ENCODE data around the gene RTN4R.

Gene RTN4R

DNA sequence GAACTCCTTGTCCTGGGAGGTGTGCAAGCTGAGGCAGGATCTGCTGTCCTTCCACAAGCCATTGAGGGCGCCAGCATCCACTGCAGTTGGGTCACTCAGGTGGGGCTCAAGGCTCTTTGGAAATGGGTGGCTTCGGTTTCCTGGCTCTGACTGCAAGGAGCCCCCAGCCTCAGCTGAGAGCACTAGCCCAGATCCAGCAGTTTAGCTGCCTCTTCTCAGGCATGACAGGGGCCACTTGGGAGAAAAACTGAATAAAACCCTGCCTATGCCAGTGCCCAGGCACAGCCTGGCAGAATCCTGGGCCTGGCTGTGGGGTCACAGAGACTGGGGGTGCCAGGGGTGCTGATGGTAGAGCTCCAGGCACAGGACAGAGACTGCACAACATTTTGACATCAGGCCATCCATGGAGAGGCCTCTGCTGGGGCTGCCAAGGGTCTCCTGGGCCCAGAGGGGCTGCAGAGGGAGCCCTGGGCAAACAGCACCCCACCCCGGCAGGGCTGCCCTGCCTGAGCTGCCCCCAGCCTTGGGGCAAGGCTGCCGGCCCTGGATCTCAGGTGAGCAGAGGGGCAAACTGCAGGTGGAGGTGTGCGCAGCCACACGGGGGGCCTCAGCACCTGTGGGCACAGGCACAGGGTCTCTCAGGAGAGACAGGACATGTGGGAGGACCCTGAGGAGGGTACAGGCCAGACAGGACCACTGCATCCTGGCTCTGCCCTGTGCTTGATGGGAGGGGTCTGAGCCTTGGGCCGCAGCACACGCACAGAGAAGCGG is 28.3 kb downstream of the RTN4R start:
- no peak for DNase-seq

DNA sequence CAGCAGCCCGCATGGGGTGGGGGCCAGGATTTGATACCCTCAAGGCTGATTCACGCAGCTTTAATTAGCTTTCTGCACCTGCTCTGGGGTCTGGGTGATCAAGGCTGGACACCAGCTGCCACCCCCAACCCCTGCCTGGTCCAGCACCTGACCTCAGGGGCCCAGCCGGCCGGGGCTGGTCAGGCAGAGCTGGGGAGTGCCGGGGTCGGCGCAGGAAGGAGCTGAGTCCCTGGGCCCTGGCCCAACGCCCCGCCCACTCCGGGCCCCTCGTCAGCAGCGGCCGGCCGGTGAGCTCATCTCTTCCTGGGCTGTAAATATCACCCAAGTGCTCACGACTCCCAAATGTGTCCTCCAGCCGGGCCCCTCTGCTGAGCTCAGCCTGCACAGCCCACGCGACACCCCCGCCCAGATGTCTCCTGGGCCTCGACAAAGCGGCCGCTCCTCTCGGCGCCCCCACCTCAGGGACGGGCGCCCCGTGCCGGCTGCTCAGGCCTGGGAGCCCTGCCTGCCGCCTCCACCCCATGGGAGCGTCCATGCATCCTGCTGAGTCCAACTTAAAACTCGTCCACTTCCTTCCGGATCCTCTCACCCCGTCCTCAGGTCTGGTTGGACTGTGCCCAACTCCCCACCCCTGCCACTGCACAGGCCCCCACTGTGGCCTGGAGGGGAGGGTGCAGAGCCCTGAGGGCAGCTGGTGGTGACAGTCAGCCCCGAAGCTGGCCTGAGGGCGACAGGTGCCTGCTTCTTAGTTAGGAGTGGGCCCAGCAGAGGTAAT is 29.0 kb downstream of the RTN4R start:
- DNase-seq = no peak

DNA sequence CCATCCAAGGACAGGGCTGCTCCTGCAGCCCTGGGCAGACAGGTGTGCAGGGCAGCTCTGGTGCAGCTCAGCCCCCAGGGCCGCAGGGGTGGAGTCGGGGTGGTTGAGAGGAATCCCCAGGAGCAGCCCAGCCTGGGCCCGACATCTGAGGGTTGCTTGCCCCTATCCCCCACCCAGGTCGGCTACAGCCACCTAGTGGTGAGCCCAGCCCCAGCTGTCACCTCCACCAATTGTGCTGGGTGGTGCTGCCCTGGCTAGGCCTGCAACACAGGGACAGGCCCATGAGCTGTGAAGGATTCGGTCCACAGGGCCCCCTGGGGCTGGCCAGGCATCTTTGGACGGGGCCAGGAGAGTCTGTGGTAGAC is 29.6 kb downstream of the RTN4R start:
- DNase-seq = peak; percentile 48

DNA sequence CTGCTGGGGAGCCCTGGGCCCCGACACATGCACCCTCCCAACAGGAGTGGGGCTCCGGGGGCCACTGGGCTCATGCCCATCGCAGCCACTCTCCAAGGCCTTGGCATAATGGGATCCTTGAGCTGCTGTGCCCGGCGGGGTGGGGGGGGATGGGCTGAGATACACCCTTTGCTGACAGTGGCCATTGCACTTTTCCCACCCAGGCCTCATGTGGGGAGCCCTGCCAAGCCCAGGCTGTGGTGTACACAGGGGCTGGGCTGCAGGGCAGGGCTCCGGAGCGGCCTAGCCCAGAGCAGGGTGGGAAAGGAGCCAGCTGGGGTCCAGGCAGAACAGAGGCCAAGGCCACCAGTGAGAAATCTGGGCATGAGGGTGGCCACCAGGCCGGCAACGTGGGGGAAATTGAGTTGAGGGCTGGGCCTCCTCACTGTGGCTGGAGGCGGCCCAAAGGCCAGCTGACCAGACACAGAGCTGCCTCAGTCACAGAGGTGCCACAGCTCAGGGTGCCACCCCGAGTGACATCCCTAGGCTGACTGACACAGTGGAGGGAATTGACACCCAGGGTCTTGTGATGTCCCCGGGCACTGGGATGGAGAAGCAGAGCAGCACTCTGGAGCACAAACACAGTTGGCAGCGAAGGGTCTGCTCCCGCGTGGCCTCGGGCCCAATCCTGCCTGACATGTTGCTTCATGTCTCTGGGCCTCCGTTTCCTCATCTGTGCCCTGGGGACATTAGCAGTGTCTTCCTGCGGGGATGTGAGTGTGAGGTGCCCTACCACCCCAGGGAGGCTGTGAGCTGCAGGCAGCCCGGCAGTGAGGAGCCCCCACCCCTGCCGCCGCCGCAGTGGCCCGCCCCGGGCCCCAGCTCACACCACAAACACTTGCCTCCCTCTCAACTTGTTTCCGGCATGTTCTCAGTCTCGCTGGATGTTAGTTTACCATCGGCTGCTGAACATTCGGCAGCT is 30.4 kb downstream of the RTN4R start:
- DNase-seq = peak; percentile 35

DNA sequence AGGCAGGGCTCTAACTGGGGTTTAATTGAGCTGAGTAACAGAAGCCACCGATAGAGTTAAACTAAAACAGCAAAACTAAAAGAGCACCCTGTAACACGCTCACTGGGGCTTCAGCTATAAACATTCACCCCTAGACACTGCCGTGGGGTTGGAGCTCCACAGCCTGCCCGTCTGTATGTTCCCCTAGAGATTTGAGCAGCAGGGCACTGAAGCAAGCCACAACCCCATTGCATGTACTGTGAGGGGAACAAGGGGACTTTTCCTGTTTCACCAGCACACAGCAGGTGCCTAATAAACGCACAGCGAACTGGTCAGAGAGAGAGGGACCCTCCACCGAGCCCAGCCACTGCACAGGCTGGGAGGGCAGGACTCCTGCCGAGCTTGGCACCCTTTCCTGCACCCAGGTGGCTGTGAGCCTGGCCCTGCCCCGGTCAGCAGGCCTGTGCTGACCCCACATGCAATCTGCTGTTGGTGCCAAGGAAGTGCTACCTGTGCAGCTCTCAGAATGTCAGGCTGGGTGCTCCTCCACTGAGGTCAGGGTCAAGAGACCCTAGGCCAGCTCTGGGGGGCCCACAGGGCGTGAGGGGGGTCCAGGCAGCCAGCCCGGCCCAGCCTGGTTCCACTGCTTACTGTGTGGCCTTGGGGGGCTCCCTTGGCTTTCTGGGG is 31.9 kb downstream of the RTN4R start:
- no peak for DNase-seq

DNA sequence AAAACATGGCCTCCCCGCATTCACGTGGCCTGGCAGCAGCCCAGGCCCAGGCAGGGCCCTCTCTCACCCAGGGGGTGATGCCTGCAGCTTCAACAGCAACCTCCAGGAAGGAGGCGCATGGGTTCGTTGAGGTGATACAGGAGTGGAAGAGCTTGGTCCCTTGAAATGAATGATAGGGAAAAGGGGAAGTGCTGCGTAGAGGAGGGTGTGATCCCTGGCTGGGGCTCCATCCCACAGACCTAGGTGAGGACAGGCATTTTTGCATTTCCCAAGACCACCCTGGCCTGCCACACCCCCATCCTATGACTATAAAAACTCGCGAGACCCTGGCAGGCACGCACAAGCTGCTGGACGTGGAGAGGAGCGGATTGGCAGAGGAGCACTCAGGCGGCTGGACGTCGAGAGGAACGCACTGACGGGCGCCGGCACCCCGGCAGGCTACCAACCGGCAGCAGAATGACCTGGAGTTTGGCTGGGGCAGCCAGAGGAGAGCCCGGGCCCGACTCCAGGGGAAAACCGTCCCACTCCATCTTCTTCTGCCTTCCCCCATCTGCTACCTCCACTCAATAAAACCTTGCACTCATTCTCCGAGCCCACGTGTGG is 32.6 kb downstream of the RTN4R start:
- DNase-seq = no peak

DNA sequence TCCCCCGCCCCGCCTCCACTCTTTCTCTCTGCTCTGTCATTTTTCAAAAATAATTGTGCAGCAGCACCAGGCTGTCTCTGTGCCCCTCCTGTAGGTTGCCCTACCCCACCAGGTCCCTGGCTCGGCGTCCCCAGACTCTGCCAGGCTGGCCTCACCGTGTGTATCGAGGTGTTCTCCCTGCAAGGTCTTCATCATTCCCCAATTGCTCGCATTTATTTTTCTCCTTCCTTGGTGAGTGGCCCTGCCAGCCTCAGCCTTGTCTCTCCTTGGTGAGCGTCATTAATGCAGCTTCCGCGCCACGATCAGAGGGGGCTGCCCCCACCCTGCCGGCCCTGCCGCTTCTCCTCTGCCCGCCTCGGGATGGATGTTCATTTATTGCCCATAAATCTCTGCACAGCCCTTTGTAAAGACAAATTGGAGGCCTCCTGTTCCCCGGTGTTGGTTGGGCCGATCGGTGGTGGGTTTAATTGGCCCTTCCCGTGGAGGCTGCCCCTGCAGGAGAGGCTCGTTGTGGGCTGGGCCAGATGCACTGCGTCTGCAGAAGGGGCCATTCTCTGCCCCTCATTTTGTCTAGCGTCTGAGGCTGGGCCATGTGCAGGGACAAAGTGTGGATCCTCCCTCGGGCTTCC is 33.2 kb downstream of the RTN4R start:
- DNase-seq = no peak

DNA sequence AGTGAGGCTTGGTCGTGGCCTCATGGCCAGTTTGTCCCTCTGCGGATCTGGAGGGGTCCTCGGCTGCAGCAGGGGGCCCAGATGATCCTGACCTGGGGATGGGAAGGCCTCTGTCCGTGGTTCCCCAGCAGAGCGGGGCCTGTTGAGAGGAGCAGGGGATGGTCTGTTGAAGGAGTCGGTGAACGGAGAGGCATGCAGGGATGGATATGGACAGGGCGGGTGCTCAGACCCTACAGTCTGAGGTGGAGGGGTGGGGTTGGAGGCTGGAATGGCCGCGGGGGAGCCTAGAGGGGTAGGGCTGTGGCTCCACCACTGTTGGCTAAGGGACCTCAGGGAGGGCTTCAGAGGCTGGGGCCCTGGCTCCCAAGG is 33.8 kb downstream of the RTN4R start:
- no peak for DNase-seq

DNA sequence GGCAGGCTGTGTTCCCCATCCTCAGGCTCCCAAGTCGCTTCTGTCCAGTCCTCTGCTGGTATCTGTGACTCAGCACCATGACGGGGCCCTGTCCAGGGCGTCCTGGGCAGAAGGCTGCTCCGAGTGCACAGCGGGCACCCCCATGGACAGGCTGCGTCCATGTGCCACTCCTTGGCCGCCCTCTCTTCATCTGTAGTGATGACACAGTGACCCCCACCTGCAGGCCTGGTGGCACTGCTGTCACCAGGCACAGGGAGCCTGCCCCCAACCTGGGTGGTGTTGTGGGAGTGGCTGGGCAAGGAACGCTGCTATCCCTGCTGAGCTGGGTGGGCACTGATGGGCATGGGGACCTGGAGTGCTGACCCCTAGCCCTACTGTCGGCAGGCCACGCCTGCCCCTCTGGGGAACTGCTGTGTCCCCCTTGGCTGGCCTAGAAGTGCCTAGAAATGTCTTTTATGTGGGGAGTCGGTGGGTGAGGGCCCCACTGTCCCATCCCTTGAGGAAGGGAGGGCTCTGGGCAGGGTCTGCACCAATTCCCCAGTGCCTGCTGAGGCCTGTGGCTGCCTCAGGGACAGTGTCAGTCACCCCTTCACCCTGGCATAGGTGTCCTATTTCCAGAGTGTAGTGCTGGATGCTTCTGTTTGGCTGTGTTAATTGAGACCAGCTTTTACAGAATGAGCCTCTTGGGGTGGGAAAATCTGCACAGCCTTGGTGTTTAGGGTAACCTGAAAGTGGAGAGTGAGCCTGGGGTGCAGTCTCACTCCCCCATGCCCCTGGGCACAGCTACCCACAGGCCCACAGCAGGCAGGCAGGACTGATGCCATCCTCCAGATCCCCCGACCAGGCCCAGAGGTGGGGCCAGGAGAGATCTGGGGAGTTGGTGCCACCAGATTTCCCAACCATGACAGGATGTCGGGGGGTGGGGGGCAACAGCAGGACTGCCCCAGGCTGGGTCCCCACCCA is 34.5 kb downstream of the RTN4R start:
- no peak for DNase-seq

DNA sequence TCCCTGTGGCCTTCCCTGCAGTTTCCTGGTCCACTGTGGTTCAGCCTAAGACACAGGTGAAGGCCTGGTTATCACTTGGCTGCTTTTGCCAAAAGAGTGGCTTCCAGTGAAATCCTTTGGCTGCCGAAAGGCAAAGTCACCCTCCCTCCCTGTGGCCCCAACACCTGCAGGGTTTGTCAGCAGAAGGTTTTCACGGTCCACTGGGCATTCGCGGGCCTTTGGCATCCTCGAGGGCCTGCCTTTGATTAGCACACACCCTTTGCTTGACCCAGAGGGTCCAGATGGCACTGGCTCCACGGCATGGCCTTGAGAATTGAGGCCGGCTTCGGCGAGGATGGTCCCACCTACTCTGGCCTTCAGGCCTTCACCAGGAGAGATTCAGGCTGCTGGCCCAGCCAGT is 35.3 kb downstream of the RTN4R start:
- DNase-seq = no peak

DNA sequence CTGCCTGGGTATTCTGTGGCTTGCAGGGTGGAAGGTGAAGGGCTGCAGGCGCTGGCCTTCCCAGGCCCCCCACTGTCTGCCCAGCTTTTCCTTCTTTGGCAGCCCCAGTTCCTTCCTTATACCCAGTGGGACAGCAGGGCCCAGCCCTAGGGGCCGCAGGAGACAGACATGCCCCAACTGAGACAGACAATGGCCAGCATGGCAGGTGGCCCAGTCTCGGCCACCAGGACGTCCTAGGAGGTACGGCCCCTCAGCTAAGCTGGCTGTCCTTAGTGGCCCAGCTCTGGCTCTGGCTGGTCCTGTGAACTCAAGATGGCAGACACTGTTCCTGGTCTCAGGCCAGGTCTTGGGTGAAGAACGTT is 35.9 kb downstream of the RTN4R start:
- no peak for DNase-seq

DNA sequence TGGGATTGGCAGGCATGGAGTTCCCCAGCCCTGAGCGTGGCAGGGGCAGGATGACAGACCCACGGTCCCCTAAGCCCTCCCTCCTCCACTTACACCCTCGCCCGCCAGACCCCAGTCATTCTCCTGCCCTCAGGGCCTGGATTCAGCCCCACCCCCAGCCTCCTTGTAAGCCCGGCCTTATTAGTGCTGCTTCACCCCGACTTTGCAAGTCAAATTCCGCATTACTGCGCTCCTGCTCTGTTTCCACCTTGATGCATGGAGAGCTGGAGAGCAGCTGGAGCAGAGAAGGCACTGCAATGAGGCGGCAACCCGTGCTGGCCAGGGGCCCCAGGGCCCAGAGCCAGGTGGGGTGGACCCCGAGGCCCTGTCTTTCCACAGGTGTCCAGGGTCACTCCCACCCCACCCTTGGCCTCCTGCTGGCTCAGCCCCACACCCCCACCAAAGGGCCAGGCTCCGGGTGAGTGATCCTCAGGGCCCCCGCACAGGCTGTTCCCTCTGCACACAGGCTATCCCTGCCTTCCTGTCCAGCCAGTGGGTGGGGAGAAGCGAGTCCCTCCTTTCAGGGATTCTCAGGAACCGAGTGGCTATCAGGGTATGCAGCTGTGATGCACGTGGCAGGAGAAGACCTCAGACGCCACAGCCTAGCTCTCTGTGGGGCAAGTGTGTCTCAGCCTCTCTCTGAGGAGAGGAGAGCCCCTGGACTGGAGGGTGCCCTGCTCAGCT is 36.4 kb downstream of the RTN4R start:
- DNase-seq = no peak

DNA sequence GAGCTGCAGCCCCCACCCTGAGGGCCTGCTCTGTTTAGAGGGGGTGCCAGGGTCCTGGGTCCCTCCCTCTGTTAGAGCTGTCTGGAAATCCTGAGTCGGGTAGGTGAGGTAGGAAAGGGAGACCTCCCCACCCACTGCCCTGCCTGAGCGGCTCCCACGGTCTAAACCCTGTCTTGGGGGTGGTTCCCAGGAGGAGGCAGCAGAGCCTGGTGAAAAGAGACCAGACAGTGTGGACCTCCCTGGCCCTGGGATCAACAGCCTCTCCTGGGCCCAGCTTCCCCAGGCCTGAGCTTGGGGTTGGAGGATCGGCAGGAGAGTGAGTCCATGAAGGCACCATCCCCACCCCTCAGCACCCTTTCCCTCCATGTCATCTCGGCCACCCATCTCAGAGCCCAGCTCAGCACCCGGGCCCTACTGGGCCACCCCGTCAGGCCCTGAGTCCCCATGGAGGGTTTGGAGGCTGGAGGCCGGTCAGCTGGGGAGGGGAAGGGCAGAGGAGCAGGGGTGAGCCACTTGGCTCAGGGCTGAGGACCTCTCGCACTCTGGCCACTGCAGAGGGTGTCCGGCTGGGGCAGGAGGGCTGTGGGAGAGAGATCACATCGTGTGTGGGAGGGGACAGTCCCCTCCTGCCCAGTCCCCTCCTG is 37.2 kb downstream of the RTN4R start:
- DNase-seq = no peak

DNA sequence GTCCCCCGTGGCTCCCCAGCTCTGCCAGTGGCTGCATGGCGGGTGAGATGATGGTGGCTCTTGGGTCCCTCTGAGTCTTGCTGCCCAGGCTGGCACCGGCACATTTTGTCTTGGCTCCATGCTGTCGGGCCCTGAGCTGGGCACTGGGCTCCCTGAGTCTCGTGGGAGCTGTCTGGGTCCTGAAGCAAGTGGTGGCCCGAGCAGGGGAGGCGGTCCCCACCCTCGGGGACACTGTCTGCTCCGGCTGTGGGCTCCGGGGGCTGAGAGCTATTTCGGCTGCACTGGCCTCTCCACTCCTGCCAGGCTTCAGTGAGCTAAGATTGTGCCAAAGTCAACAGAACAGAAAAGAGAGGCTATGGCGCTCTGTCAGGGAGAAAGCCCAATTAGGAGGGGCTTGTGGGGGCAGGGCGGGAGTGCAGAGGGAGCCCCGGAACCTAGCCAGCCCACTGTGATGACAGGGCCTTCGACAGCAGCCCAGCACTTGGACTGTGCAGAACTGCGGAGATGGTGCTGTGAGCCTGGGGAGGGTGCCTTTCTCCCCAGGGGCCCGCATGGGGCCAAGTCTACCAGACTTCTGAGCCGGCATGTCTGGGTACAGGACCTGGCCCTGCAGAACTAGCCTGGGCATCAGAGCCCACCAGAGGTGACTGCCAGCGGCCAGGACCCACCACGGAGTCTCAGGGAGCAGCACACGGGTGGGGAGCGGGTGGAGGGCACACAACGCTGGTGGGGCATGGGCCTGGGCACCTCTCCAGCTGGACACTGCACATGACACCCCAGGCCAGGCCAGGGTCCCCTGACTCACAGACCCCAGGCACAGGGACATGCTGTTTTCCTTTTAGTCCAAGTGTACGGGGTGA is 38.0 kb downstream of the RTN4R start:
- no peak for DNase-seq

DNA sequence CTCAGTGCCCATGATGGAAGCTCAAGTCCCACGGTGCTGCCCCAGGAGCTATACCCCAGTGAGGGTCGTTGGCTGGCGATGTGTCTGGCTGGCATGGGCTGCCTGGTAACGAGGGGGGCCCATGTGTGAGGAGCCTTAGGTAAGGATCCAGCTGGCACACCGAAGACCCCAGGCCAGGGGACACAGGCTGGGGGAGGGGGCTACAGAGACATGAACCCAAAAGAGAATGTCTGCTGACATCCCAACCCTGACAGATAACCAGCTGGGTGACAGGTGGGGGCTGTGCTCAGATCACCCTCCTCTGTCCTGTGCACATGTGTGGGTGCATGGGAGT is 39.2 kb downstream of the RTN4R start:
- no peak for DNase-seq

DNA sequence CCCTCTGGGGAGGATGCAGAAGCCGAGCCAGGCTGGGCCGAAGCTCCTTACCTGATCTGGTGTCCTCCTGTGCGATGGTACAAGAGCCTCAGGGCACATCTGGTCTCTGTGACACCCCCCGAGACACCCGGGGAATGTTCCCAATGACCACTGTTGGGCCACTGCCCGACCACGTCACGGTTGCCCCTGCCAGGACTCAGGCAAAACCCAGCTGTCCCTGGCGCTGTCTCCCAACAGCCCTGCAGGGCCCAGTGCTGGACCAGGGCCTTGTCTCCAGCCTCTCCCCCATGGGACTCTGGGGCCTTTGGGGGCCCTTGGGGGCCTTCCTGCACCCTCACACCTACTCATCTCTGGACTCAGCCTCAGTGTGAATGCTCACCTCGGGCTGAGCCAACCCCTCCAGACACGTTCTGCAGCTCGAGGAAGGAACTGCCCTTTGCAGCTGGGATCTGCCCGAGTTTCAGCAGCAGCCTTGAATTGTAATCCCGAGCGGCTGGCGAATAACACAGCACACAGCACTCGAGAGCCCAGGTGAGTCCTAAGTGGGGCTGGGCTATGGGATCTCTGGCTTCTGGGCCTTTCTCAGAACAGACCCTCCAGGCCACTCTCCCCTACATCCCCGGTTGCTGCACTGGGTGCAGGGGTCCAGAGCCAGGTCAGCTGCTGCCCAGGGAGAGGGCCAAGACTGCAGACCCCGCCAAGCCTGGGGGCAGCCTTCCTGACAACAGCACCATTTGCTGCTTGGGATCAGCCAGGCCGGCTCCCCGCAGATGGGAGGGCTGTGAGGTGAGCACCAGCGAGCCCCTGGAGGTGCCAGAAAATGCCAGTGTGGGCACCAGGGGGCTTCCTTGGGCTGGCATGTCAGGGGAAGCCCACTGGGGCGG is 39.8 kb downstream of the RTN4R start:
- no peak for DNase-seq

DNA sequence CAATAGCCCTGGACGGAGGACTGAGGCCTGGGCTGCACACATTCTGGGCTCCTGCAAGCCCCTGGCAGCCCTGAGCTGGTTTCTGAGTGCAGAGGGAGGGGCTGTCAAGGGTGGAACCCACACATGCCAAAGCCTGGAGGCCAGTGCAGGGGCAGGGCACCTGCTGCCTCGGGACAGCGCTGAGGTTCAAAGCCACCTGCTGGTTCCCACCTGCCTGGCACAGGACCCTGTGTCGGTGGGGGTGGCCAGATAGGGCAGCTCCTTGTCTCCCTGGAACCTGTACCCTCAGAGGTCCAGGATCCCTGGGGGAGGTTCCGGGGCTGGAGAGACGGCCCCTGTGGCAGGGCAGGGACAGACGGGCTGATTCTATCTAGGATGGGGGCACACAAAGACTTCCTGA is 40.8 kb downstream of the RTN4R start:
- no peak for DNase-seq
